ENCODE measurements around the gene MYO18A. TPM values are rescaled to one million over a fixed set of nuclear protein-coding genes. Genes with fewer than 3 reads are reported as not detected.

MYO18A gene
- total RNA-seq, 1 donor from 2014 or later: 465 TPM

- DNase-seq: no peak
- TF ChIP-seq CTCF (IDR thresholded peaks at IDR 0.05; ENCODE audit: partially characterized antibody, unreplicated experiment): no peak
- Mint-ChIP-seq H3K36me3 (ENCODE audit: unreplicated experiment) (peaks cover 6% of the 10 kb centered on the region), H3K4me3 (ENCODE audit: unreplicated experiment) (no peak overlapping the region), H3K27me3 (ENCODE audit: unreplicated experiment) (peaks cover 22% of the 10 kb centered on the region), H3K4me1 (ENCODE audit: low read depth, unreplicated experiment) (peaks cover 55% of the 10 kb centered on the region), H3K9me3 (ENCODE audit: unreplicated experiment) (peaks cover 14% of the 10 kb centered on the region), H3K27ac (ENCODE audit: unreplicated experiment) (no peak overlapping the region)
Observed at GRCh38 chr17:29158096-29158487, 22.1 kb downstream of the MYO18A start.

- peaks cover 48% of the 10 kb centered on the region for H3K4me1 Mint-ChIP-seq (ENCODE audit: low read depth, unreplicated experiment)
- H3K4me3 Mint-ChIP-seq (ENCODE audit: unreplicated experiment): no peak overlapping the region
- peaks cover 22% of the 10 kb centered on the region for H3K27me3 Mint-ChIP-seq (ENCODE audit: unreplicated experiment)
- peaks cover 9% of the 10 kb centered on the region for H3K9me3 Mint-ChIP-seq (ENCODE audit: unreplicated experiment)
- TF ChIP-seq CTCF (IDR thresholded peaks at IDR 0.05; ENCODE audit: partially characterized antibody, unreplicated experiment): no peak
- H3K27ac Mint-ChIP-seq (ENCODE audit: unreplicated experiment): no peak overlapping the region
- no peak for DNase-seq
- H3K36me3 Mint-ChIP-seq (ENCODE audit: unreplicated experiment): peaks cover 6% of the 10 kb centered on the region
Observed at GRCh38 chr17:29157310-29157709, 22.9 kb downstream of the MYO18A start.

GRCh38 chr17:29156781-29157180 is 23.4 kb downstream of the MYO18A start:
- DNase-seq: no peak
- Mint-ChIP-seq H3K27ac (ENCODE audit: unreplicated experiment) (no peak overlapping the region), H3K36me3 (ENCODE audit: unreplicated experiment) (peaks cover 6% of the 10 kb centered on the region), H3K4me1 (ENCODE audit: low read depth, unreplicated experiment) (peaks cover 48% of the 10 kb centered on the region), H3K9me3 (ENCODE audit: unreplicated experiment) (peaks cover 7% of the 10 kb centered on the region), H3K4me3 (ENCODE audit: unreplicated experiment) (no peak overlapping the region), H3K27me3 (ENCODE audit: unreplicated experiment) (peaks cover 18% of the 10 kb centered on the region)
- no peak for TF ChIP-seq CTCF (IDR thresholded peaks at IDR 0.05; ENCODE audit: partially characterized antibody, unreplicated experiment)

- Mint-ChIP-seq H3K36me3 (ENCODE audit: unreplicated experiment) (peaks cover 6% of the 10 kb centered on the region), H3K9me3 (ENCODE audit: unreplicated experiment) (peaks cover 10% of the 10 kb centered on the region), H3K27ac (ENCODE audit: unreplicated experiment) (no peak overlapping the region), H3K27me3 (ENCODE audit: unreplicated experiment) (peaks cover 18% of the 10 kb centered on the region), H3K4me1 (ENCODE audit: low read depth, unreplicated experiment) (peaks cover 52% of the 10 kb centered on the region), H3K4me3 (ENCODE audit: unreplicated experiment) (no peak overlapping the region)
- DNase-seq: no peak
- no peak for TF ChIP-seq CTCF (IDR thresholded peaks at IDR 0.05; ENCODE audit: partially characterized antibody, unreplicated experiment)
Observed at GRCh38 chr17:29155966-29156338, 24.2 kb downstream of the MYO18A start.

GRCh38 chr17:29155227-29155965 is 24.8 kb downstream of the MYO18A start:
- H3K27me3 Mint-ChIP-seq (ENCODE audit: unreplicated experiment): peaks cover 20% of the 10 kb centered on the region
- H3K4me3 Mint-ChIP-seq (ENCODE audit: unreplicated experiment): no peak overlapping the region
- no peak for DNase-seq
- H3K27ac Mint-ChIP-seq (ENCODE audit: unreplicated experiment): no peak overlapping the region
- peaks cover 10% of the 10 kb centered on the region for H3K36me3 Mint-ChIP-seq (ENCODE audit: unreplicated experiment)
- H3K4me1 Mint-ChIP-seq (ENCODE audit: low read depth, unreplicated experiment): peaks cover 55% of the 10 kb centered on the region
- TF ChIP-seq CTCF (IDR thresholded peaks at IDR 0.05; ENCODE audit: partially characterized antibody, unreplicated experiment): no peak
- H3K9me3 Mint-ChIP-seq (ENCODE audit: unreplicated experiment): peaks cover 10% of the 10 kb centered on the region

Measured in glutamatergic neuron (in vitro differentiated cells).